IMR-90 (cell line): Measurements from ENCODE around the gene NARS2. TPM values are rescaled to one million over a fixed set of nuclear protein-coding genes. Genes with fewer than 3 reads are reported as not detected.

Experiments
- ATAC-seq: fragments of 200-7000 bp; cut with Tn5 transposase; 2 replicates; pipeline ENCODE4 v1.9.1; 2020; ENCODE audit warnings: low read depth, mild to moderate bottlenecking, moderate library complexity
- BruUV-seq: library from RNA; stranded (reverse); fragments of 400-500 nt; replicated peaks from 2 replicates; lab custom pipeline; 2021; lab: Mats Ljungman, UMichigan
- CTCF ChIA-PET: fragments of 300-600 bp; formaldehyde crosslinking; extraction: SDS; loops from one replicate; lab custom pipeline; 2021; ENCODE audit warnings: antibody characterized with exemption; lab: Yijun Ruan, JAX
- POLR2A ChIA-PET: fragments of 300-600 bp; sonication (Branson Sonifier 250); formaldehyde crosslinking; loops from one replicate; lab custom pipeline; 2022; ENCODE audit warnings: antibody characterized with exemption; ENCODE audit not compliant: unreplicated experiment; lab: Charles Lee
- DNase-seq: peaks from one replicate; pipeline ENCODE4 v3.0.0; 2013
- H2AFZ ChIP-seq: replicated peaks from 2 replicates; pipeline ENCODE3; 2013; ENCODE audit warnings: low read length, mild to moderate bottlenecking; ENCODE audit not compliant: poor library complexity
- H2AK5ac ChIP-seq: 2 replicates; pipeline ENCODE4 v1.6.1; 2013; ENCODE audit warnings: low read depth, low read length, inconsistent platforms
- H2AK9ac ChIP-seq: replicated peaks from 2 replicates; pipeline ENCODE3; 2013; ENCODE audit warnings: mild to moderate bottlenecking, low read depth, low read length, moderate library complexity; ENCODE audit not compliant: poor library complexity
- H2BK120ac ChIP-seq: 2 replicates; pipeline ENCODE4 v1.6.1; 2013; ENCODE audit warnings: low read depth, low read length, inconsistent platforms
- H2BK15ac ChIP-seq: 3 replicates; pipeline ENCODE4 v1.6.1; 2013; ENCODE audit warnings: low read depth, low read length, inconsistent platforms
- H2BK20ac ChIP-seq: 2 replicates; pipeline ENCODE4 v1.6.1; 2013; ENCODE audit warnings: low read depth, mild to moderate bottlenecking, inconsistent platforms, low read length, moderate library complexity
- H2BK5ac ChIP-seq: 2 replicates; pipeline ENCODE4 v1.6.1; 2013; ENCODE audit warnings: mild to moderate bottlenecking, low read depth, low read length, inconsistent platforms; ENCODE audit not compliant: poor library complexity, severe bottlenecking
- H3K14ac ChIP-seq: replicated peaks from 2 replicates; pipeline ENCODE4 v1.6.1; 2013; ENCODE audit warnings: low read depth, low read length, inconsistent platforms
- H3K18ac ChIP-seq: 2 replicates; pipeline ENCODE4 v1.6.1; 2013; ENCODE audit warnings: low read depth, low read length, control low read depth
- H3K23ac ChIP-seq: 2 replicates; pipeline ENCODE4 v1.6.1; 2013; ENCODE audit warnings: low read depth, low read length, inconsistent platforms
- H3K27ac ChIP-seq: 2 replicates; pipeline ENCODE4 v1.5.1; 2013; ENCODE audit warnings: mild to moderate bottlenecking, control low read depth, low read length; ENCODE audit not compliant: insufficient read depth
- H3K27me3 ChIP-seq: 2 replicates; pipeline ENCODE4 v1.6.1; 2013; ENCODE audit warnings: low read length; ENCODE audit not compliant: control insufficient read depth, insufficient read depth
- H3K36me3 ChIP-seq: 2 replicates; pipeline ENCODE4 v1.6.1; 2013; ENCODE audit warnings: low read length, mixed read lengths; ENCODE audit not compliant: control insufficient read depth, insufficient read depth
- H3K4ac ChIP-seq: 2 replicates; pipeline ENCODE4 v1.6.1; 2013; ENCODE audit warnings: low read depth, low read length, inconsistent platforms
- H3K4me1 ChIP-seq: 2 replicates; pipeline ENCODE4 v1.6.1; 2013; ENCODE audit warnings: low read length, mixed read lengths; ENCODE audit not compliant: control insufficient read depth, insufficient read depth
- H3K4me2 ChIP-seq: 2 replicates; pipeline ENCODE4 v1.6.1; 2013; ENCODE audit warnings: low read depth, mild to moderate bottlenecking, control low read depth, low read length, moderate library complexity
- H3K4me3 ChIP-seq: 2 replicates; pipeline ENCODE4 v1.5.1; 2013; ENCODE audit warnings: low read depth, mild to moderate bottlenecking, control low read depth, low read length, moderate library complexity; ENCODE audit not compliant: insufficient read depth
- H3K56ac ChIP-seq: 2 replicates; pipeline ENCODE4 v1.6.1; 2013; ENCODE audit warnings: low read length, inconsistent platforms; ENCODE audit not compliant: insufficient read depth; ENCODE audit errors: extremely low read depth
- H3K79me1 ChIP-seq, 2 experiments: 2 replicates each; pipeline ENCODE4 v1.6.1; 2013; ENCODE audit warnings: low read length in 2 of 2, inconsistent platforms in 1 of 2, low read depth in 1 of 2
- H3K9ac ChIP-seq: 2 replicates; pipeline ENCODE4 v1.6.1; 2013; ENCODE audit warnings: low read depth, low read length, control low read depth
- H3K9me1 ChIP-seq: 2 replicates; pipeline ENCODE4 v1.6.1; 2013; ENCODE audit warnings: low read length, inconsistent platforms; ENCODE audit not compliant: insufficient read depth
- H3K9me3 ChIP-seq: 2 replicates; pipeline ENCODE4 v1.6.1; 2013; ENCODE audit warnings: low read length; ENCODE audit not compliant: control insufficient read depth, insufficient read depth
- H4K20me1 ChIP-seq: 2 replicates; pipeline ENCODE4 v1.6.1; 2013; ENCODE audit warnings: low read length, inconsistent platforms; ENCODE audit not compliant: insufficient read depth
- H4K5ac ChIP-seq: 2 replicates; pipeline ENCODE4 v1.6.1; 2013; ENCODE audit warnings: mild to moderate bottlenecking, low read depth, low read length, control low read depth
- H4K8ac ChIP-seq, 2 experiments: 2 replicates each; pipeline ENCODE4 v1.6.1; 2013; ENCODE audit warnings: low read depth in 2 of 2, low read length in 2 of 2, control low read depth in 1 of 2, inconsistent platforms in 1 of 2
- H4K91ac ChIP-seq: 2 replicates; pipeline ENCODE4 v1.6.1; 2013; ENCODE audit warnings: low read depth, low read length, inconsistent platforms; ENCODE audit not compliant: insufficient read depth
- BHLHE40 ChIP-seq: fragments of 150-350 bp; IDR thresholded peaks from 2 replicates; pipeline ENCODE4 v1.6.1; 2016; ENCODE audit warnings: mild to moderate bottlenecking, low read depth, low read length
- CEBPB ChIP-seq: IDR thresholded peaks from 2 replicates; pipeline ENCODE4 v1.6.1; 2012; ENCODE audit warnings: low read depth, low read length, improper control_type of control experiment
- CHD1 ChIP-seq: IDR thresholded peaks from 2 replicates; pipeline ENCODE4 v1.6.1; 2012; ENCODE audit warnings: low read depth, low read length, improper control_type of control experiment
- CTCF ChIP-seq: conservative IDR thresholded peaks from 2 replicates; pipeline ENCODE4 v1.5.1; 2012; ENCODE audit warnings: mild to moderate bottlenecking, low read depth, low read length, improper control_type of control experiment
- FOS ChIP-seq: fragments of 150-350 bp; IDR thresholded peaks from 2 replicates; pipeline ENCODE4 v1.6.1; 2016; ENCODE audit warnings: low read depth, low read length
- MAFK ChIP-seq: IDR thresholded peaks from 2 replicates; pipeline ENCODE4 v1.6.1; 2012; ENCODE audit warnings: low read depth, low read length, improper control_type of control experiment
- MAZ ChIP-seq: IDR thresholded peaks from 2 replicates; pipeline ENCODE4 v1.6.1; 2012; ENCODE audit warnings: low read depth, mild to moderate bottlenecking, low read length, improper control_type of control experiment, moderate library complexity, borderline replicate concordance
- MXI1 ChIP-seq: IDR thresholded peaks from 2 replicates; pipeline ENCODE4 v1.6.1; 2012; ENCODE audit warnings: low read depth, mild to moderate bottlenecking, low read length, moderate library complexity, borderline replicate concordance
- NFE2L2 ChIP-seq: fragments of 150-350 bp; IDR thresholded peaks from 2 replicates; pipeline ENCODE4 v1.6.1; 2016; ENCODE audit warnings: low read depth, mild to moderate bottlenecking, low read length
- POLR2A ChIP-seq: IDR thresholded peaks from 2 replicates; pipeline ENCODE4 v1.6.1; 2012; ENCODE audit warnings: mild to moderate bottlenecking, low read depth, low read length
- RAD21 ChIP-seq: IDR thresholded peaks from 2 replicates; pipeline ENCODE4 v1.6.1; 2012; ENCODE audit warnings: low read length, improper control_type of control experiment
- RCOR1 ChIP-seq: IDR thresholded peaks from 2 replicates; pipeline ENCODE4 v1.6.1; 2012; ENCODE audit warnings: mild to moderate bottlenecking, low read length, improper control_type of control experiment; ENCODE audit not compliant: insufficient replicate concordance
- RFX5 ChIP-seq: IDR thresholded peaks from 2 replicates; pipeline ENCODE4 v1.8.0; 2012; ENCODE audit warnings: low read depth, mild to moderate bottlenecking, low read length, moderate library complexity
- SMC3 ChIP-seq: fragments of 150-350 bp; IDR thresholded peaks from 2 replicates; pipeline ENCODE4 v1.6.1; 2016; ENCODE audit warnings: low read depth, mild to moderate bottlenecking, antibody characterized with exemption, low read length, moderate library complexity
- USF2 ChIP-seq: fragments of 150-350 bp; IDR thresholded peaks from 2 replicates; pipeline ENCODE4 v1.6.1; 2017; ENCODE audit warnings: mild to moderate bottlenecking, antibody characterized with exemption, low read length, low read depth
- WGBS, 2 experiments: methylation state at CpG; one replicate each; pipeline versions ENCODE4 v1.1.5 to v1.1.7; 2013; ENCODE audit warnings: missing lambda C conversion rate in 2 of 2; ENCODE audit not compliant: insufficient read length in 1 of 2; ENCODE audit errors: extremely low coverage in 2 of 2; 5-methylcytosine and 5-hydroxymethylcytosine counted together
- dilution Hi-C: fragments of 300-500 bp; cut with HindIII; formaldehyde crosslinking; loops from one replicate; pipeline ENCODE4 v1.14.3; 2018; ENCODE audit warnings: low sequenced_read_pairs; ENCODE audit not compliant: unreplicated experiment
- in situ Hi-C: fragments of 300-500 bp; cut with MboI; formaldehyde crosslinking; loops from 3 replicates; pipeline ENCODE4 v1.14.3; 2019; ENCODE audit warnings: low sequenced_read_pairs, inconsistent platforms, mixed read lengths
- intact Hi-C: fragments of 100-400 bp; cut with micrococcal nuclease; formaldehyde crosslinking; loops from 2 replicates; pipeline ENCODE4 v1.10.0; 2022
- polyA plus RNA-seq, 3 experiments: library from polyadenylated mRNA; depleted of rRNA; stranded (reverse); fragments of >200 nt; gene quantifications; 2 replicates each; pipeline ENCODE4 v1.2.3, GENCODE V29; 2012; ENCODE audit warnings: low replicate concordance in 1 of 3
- total RNA-seq: library from RNA; depleted of rRNA; stranded (reverse); fragments of >200 nt; gene quantifications from 2 replicates; pipeline ENCODE4 v1.2.3, GENCODE V29; 2012
- TF ChIP-seq, protein P1 (sequence below): fragments of 150-350 bp; IDR thresholded peaks from 2 replicates; pipeline ENCODE4 v1.6.1; 2016; ENCODE audit warnings: low read depth, mild to moderate bottlenecking, low read length, moderate library complexity, borderline replicate concordance

The NARS2 gene
- total and polyA plus RNA-seq, 2 of the 4 experiments (the other 2 are of a cell fraction), result 8.0 to 15.8 TPM

GRCh38 chr11:78510597-78510996, 64.1 kb downstream of the NARS2 start:
- ChIA-PET POLR2A (no interaction called here), CTCF (no interaction called here)
- no peak overlapping the region for H3K56ac ChIP-seq
- no peak overlapping the region for H3K23ac ChIP-seq
- H2AK9ac ChIP-seq, result no peak overlapping the region
- H3K27me3 ChIP-seq, result no peaks in the 10 kb centered on the region
- TF ChIP-seq POLR2A (no peak), RAD21 (no peak), NFE2L2 (no peak), SMC3 (no peak), MAZ (no peak), CEBPB (no peak), FOS (no peak), RCOR1 (no peak), CHD1 (no peak), MXI1 (no peak), BHLHE40 (no peak), USF2 (no peak), RFX5 (no peak), MAFK (no peak), CTCF (no peak)
- TF ChIP-seq, protein P1, sequence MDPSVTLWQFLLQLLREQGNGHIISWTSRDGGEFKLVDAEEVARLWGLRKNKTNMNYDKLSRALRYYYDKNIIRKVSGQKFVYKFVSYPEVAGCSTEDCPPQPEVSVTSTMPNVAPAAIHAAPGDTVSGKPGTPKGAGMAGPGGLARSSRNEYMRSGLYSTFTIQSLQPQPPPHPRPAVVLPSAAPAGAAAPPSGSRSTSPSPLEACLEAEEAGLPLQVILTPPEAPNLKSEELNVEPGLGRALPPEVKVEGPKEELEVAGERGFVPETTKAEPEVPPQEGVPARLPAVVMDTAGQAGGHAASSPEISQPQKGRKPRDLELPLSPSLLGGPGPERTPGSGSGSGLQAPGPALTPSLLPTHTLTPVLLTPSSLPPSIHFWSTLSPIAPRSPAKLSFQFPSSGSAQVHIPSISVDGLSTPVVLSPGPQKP, result no peak
- H3K4me2 ChIP-seq, result no peak overlapping the region
- H2AFZ ChIP-seq, result no peak overlapping the region
- WGBS, 2 experiments, result no CpG with 5 or more reads among the region's 4 CpGs
- BruUV-seq, result no TSS peak
- in situ Hi-C loops (no loop called here), dilution Hi-C loops (no loop called here), intact Hi-C loops (no loop called here)
- no peak overlapping the region for H2BK20ac ChIP-seq
- H3K79me1 ChIP-seq, result peaks cover 0 to 5% of the 10 kb centered on the region in 2 experiments; a peak in 1 of 4 replicates
- ATAC-seq, result no peak
- no peaks in the 10 kb centered on the region for H3K4me1 ChIP-seq
- H3K27ac ChIP-seq, result no peak overlapping the region
- H2AK5ac ChIP-seq, result no peak overlapping the region
- H3K18ac ChIP-seq, result no peak overlapping the region
- no peak overlapping the region for H3K14ac ChIP-seq
- H3K9me1 ChIP-seq, result 0 out of 2 replicates have a peak, but pooled peaks cover 3% of the 10 kb centered on the region
- H2BK120ac ChIP-seq, result no peak overlapping the region
- no peak overlapping the region for H2BK5ac ChIP-seq
- no peak overlapping the region for H3K4ac ChIP-seq
- DNase-seq, result no peak
- H3K9me3 ChIP-seq, result no peaks in the 10 kb centered on the region
- H3K4me3 ChIP-seq, result no peak overlapping the region
- H3K36me3 ChIP-seq, result peaks cover 2% of the 10 kb centered on the region; the same call in 1 of the 2 replicates
- no peak overlapping the region for H4K8ac ChIP-seq
- H2BK15ac ChIP-seq, result no peak overlapping the region
- H4K5ac ChIP-seq, result no peak overlapping the region
- no peak overlapping the region for H4K91ac ChIP-seq
- no peak overlapping the region for H3K9ac ChIP-seq
- H4K20me1 ChIP-seq, result no peaks in the 10 kb centered on the region
